ENCODE results near the gene MATN3. TPM values are rescaled to one million over a fixed set of nuclear protein-coding genes. Genes with fewer than 3 reads are reported as not detected.

The MATN3 gene
- total RNA-seq, 1 experiment from 2014 or later: 3.6 TPM

GRCh38 chr2:20025065-20025786 lies 12.8 kb upstream of the MATN3 start:
- no peak for DNase-seq
- Histone ChIP-seq H3K27me3 (ENCODE audit: control insufficient read depth, insufficient read depth, low read length) (no peaks in the 10 kb centered on the region), H3K36me3 (replicated peaks; ENCODE audit: control insufficient read depth, insufficient read depth, low read length) (no peaks in the 10 kb centered on the region; the same call in none of the 2 replicates), H3K4me3 (ENCODE audit: insufficient read depth, low read depth, low read length) (no peak overlapping the region)

DNA sequence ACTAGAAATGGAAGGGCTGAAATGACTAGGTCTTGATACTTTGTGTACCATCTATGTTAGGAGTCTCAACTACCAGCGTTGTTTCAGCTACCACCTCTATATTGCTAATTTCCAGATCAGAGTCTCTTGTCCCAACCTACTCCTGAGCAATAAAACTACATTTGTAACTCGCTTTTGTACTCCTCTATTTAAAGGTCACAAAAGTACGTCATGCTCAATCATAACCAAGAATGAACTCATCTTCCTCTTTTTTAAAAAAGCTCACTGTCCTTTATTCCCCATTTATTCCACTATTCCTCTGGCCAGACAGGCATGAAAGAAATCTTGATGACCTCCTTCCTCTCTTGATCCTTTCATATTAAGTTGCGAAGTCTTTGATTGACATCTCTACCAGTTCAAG lies 11.2 kb upstream of the MATN3 start:
- Histone ChIP-seq H3K36me3 (replicated peaks; ENCODE audit: control insufficient read depth, insufficient read depth, low read length) (no peaks in the 10 kb centered on the region), H3K27me3 (ENCODE audit: control insufficient read depth, insufficient read depth, low read length) (no peaks in the 10 kb centered on the region), H3K4me3 (ENCODE audit: insufficient read depth, low read depth, low read length) (no peak overlapping the region)
- DNase-seq: no peak

GRCh38 chr2:20021405-20022009 lies 9.0 kb upstream of the MATN3 start:
- Histone ChIP-seq H3K27me3 (ENCODE audit: control insufficient read depth, insufficient read depth, low read length) (no peaks in the 10 kb centered on the region), H3K4me3 (ENCODE audit: insufficient read depth, low read depth, low read length) (no peak overlapping the region), H3K36me3 (replicated peaks; ENCODE audit: control insufficient read depth, insufficient read depth, low read length) (no peaks in the 10 kb centered on the region)
- no peak for DNase-seq

DNA sequence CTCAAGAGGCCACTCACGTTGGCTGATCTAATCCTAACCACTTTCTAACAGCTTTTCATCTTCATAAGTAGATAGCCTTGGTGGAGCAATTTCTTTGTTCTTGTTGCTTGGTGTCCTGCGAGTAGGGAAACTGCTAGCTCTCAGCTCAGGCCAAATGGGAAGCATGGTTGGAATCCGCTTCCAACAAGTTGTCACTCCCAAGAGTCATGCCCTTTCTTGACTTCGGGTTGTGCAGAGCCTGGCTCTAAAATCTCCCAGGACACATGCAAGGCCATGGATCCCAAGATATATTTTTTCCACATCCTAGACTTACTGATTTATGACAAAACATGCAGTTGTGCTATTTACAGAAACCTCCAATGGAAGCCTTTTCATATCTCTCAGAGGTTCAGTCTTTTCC lies 7.3 kb upstream of the MATN3 start:
- Histone ChIP-seq H3K4me3 (ENCODE audit: insufficient read depth, low read depth, low read length) (no peak overlapping the region), H3K27me3 (ENCODE audit: control insufficient read depth, insufficient read depth, low read length) (no peaks in the 10 kb centered on the region), H3K36me3 (replicated peaks; ENCODE audit: control insufficient read depth, insufficient read depth, low read length) (no peaks in the 10 kb centered on the region)
- no peak for DNase-seq

DNA sequence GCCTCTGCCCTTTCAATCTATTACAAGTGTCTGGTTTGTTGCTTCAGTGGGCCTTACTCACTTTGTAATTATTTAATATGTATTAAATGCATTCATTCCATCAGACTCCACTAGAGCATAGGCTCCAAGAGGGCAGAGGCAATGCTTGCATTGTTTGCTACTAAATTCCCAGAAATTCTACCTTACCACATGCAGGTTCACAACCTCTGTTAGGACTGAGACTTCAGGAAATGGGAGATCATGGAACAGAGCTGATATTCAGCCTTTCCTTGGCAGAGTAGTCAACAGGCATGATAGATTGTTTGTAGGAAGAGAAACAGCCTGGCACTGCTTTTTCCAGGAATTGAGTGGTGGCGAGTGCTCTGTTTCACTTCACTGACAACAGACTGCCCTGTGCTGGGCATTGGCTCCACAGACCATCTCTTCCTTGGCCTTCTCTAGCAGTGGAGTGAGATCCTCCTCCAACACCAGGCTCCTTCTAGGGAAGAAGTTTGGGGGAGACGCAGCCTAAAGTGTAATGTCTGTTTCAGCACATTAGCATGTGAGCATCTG lies 6.2 kb upstream of the MATN3 start:
- Histone ChIP-seq H3K27me3 (ENCODE audit: control insufficient read depth, insufficient read depth, low read length) (no peaks in the 10 kb centered on the region; the same call in 1 of the 2 replicates), H3K36me3 (replicated peaks; ENCODE audit: control insufficient read depth, insufficient read depth, low read length) (no peaks in the 10 kb centered on the region), H3K4me3 (ENCODE audit: insufficient read depth, low read depth, low read length) (no peak overlapping the region)
- no peak for DNase-seq

GRCh38 chr2:20016346-20016745 lies 3.9 kb upstream of the MATN3 start:
- Histone ChIP-seq H3K27me3 (ENCODE audit: control insufficient read depth, insufficient read depth, low read length) (peaks cover 13% of the 10 kb centered on the region), H3K4me3 (ENCODE audit: insufficient read depth, low read depth, low read length) (no peak overlapping the region), H3K36me3 (replicated peaks; ENCODE audit: control insufficient read depth, insufficient read depth, low read length) (no peaks in the 10 kb centered on the region)
- peak; percentile 50 for DNase-seq

- Histone ChIP-seq H3K27me3 (ENCODE audit: control insufficient read depth, insufficient read depth, low read length) (peaks cover 19% of the 10 kb centered on the region), H3K36me3 (replicated peaks; ENCODE audit: control insufficient read depth, insufficient read depth, low read length) (no peaks in the 10 kb centered on the region), H3K4me3 (ENCODE audit: insufficient read depth, low read depth, low read length) (no peak overlapping the region)
- DNase-seq: peak; percentile 57
Observed at GRCh38 chr2:20015482-20016083, 3.1 kb upstream of the MATN3 start.

- peak overlapping the region; percentile 51 for H3K4me3 ChIP-seq (ENCODE audit: insufficient read depth, low read depth, low read length)
- peak; percentile 43 for DNase-seq
- H3K36me3 ChIP-seq (replicated peaks; ENCODE audit: control insufficient read depth, insufficient read depth, low read length): no peaks in the 10 kb centered on the region
- H3K27me3 ChIP-seq (ENCODE audit: control insufficient read depth, insufficient read depth, low read length): peaks cover 20% of the 10 kb centered on the region
Observed at GRCh38 chr2:20013126-20013849, 820 bp upstream of the MATN3 start.

DNA sequence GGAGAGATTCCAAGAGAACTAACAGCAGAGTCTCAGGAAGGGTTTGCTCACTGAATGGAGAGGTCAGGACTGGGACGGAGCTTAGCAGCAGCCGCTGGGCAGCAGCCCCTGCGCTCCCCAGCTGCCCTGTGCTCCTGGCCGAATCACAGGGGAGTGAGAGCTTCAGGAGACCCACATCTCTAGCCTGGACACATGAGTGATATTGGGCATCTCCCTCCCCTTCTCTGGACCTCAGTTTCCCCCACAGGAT lies 511 bp downstream of the MATN3 start:
- peak overlapping the region; percentile 51 for H3K4me3 ChIP-seq (ENCODE audit: insufficient read depth, low read depth, low read length)
- peaks cover 20% of the 10 kb centered on the region for H3K27me3 ChIP-seq (ENCODE audit: control insufficient read depth, insufficient read depth, low read length)
- no peak for DNase-seq
- H3K36me3 ChIP-seq (replicated peaks; ENCODE audit: control insufficient read depth, insufficient read depth, low read length): no peaks in the 10 kb centered on the region

GRCh38 chr2:20011276-20012031 lies 1.0 kb downstream of the MATN3 start:
- no peak for DNase-seq
- H3K36me3 ChIP-seq (replicated peaks; ENCODE audit: control insufficient read depth, insufficient read depth, low read length): no peaks in the 10 kb centered on the region
- peak overlapping the region; percentile 51; the same call in 1 of the 2 replicates for H3K4me3 ChIP-seq (ENCODE audit: insufficient read depth, low read depth, low read length)
- H3K27me3 ChIP-seq (ENCODE audit: control insufficient read depth, insufficient read depth, low read length): peaks cover 20% of the 10 kb centered on the region

DNA sequence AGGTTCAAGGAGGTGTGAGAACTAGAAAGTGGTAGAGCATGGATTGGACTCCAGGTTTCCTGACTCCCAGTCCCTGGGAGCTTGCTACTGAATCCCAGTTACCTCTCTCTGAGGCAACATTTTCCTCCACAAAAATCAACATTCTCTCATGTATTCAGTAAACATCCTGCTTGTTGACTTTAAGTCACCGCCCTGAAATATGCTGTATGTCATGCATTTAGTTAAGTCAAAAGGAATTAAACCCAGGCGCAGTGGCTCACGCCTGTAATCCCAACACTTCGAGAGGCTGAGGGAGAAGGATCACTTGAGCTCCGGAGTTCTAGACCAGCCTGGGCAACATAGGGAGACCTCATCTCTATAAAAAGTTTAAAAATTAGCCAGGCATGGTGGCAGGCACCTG lies 3.8 kb downstream of the MATN3 start:
- peaks cover 20% of the 10 kb centered on the region for H3K27me3 ChIP-seq (ENCODE audit: control insufficient read depth, insufficient read depth, low read length)
- DNase-seq: no peak
- no peaks in the 10 kb centered on the region for H3K36me3 ChIP-seq (replicated peaks; ENCODE audit: control insufficient read depth, insufficient read depth, low read length)
- H3K4me3 ChIP-seq (ENCODE audit: insufficient read depth, low read depth, low read length): no peak overlapping the region

GRCh38 chr2:20005891-20006470 lies 6.5 kb downstream of the MATN3 start:
- peaks cover 3% of the 10 kb centered on the region for H3K27me3 ChIP-seq (ENCODE audit: control insufficient read depth, insufficient read depth, low read length)
- H3K4me3 ChIP-seq (ENCODE audit: insufficient read depth, low read depth, low read length): no peak overlapping the region
- no peaks in the 10 kb centered on the region for H3K36me3 ChIP-seq (replicated peaks; ENCODE audit: control insufficient read depth, insufficient read depth, low read length)
- DNase-seq: no peak

- Histone ChIP-seq H3K4me3 (ENCODE audit: insufficient read depth, low read depth, low read length) (no peak overlapping the region), H3K27me3 (ENCODE audit: control insufficient read depth, insufficient read depth, low read length) (no peaks in the 10 kb centered on the region), H3K36me3 (replicated peaks; ENCODE audit: control insufficient read depth, insufficient read depth, low read length) (no peaks in the 10 kb centered on the region)
- DNase-seq: no peak
Observed at GRCh38 chr2:20005067-20005627, 7.3 kb downstream of the MATN3 start.
